GM21423 (cell line): Measurements from ENCODE around the gene IRF8.

Experiments used
- ATAC-seq: cut with Tn5 transposase; IDR thresholded peaks from one replicate; pipeline ENCODE4 v1.9.1; 2021; ENCODE audit warnings: mild to moderate bottlenecking, moderate library complexity; ENCODE audit not compliant: unreplicated experiment

Gene IRF8

GRCh38 chr16:85950136-85950918 lies 51.4 kb downstream of the IRF8 start:
- ATAC-seq, result no peak

DNA sequence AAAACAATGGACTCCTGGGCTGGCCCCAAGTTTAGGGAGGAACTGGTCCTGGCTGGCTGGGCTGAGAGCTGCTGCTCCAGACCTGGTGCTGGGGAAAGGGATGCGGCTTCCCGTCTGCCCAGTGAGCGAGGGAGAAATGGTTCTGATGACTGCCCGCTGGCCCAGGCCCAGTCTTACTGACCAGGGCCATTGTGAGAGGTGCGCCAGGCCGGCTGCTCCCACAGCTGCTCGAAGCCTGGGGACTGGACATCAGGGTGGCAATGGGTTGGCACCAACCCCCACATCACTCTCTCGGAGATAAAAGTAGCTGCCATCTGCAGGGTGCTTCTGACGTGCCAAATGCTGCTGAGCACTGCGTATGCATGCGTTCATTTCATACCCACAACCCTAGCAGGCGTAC lies 53.2 kb downstream of the IRF8 start:
- ATAC-seq, result no peak

DNA sequence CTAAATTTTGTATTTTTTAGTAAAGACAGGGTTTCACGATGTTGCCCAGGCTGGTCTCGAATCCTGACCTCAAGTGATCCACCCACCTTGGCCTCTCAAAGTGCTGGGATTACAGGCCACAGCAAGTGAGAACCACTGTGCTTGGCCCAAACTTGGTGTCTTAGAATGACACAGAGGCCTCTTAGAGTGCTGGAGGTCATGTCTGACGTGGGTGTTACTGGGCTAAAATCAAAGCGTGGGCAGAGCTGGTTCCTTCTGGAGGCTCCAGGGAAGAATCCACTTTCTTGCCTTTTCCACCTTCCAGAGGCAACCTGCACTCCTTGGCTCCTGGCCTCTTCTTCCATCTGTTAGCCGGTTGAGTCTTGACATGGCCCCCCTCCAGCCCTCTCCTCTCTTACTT lies 53.8 kb downstream of the IRF8 start:
- ATAC-seq, result no peak

DNA sequence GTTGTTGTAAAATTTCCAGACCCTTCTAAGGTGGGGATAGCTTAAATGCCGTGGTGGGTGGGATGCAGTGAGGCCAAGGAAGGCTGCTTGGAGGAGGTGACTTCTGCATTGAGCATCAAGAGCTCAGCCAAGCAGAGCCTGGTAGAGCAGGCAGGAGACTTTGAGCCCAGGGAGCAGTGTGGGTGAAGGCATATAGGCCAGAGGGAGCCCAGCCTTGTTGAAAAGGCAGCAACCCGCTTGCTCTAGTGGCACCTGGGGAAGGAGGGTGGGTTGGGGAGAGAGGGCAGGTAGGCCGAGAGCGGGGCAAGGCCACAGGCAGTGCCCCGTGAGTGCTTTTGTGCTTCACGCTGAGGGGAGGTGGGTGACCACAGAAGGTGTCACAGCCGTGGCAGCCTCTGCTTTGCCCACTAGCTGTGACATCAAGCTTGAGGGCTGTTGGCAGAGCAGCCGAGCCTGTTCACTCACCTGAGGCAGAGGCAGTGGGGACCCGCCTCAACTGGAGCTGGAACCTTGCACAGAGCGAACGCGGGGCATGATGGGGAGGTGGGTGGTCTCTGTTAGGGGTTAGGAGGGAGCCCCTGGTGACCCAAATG lies 56.1 kb downstream of the IRF8 start:
- no peak for ATAC-seq

DNA sequence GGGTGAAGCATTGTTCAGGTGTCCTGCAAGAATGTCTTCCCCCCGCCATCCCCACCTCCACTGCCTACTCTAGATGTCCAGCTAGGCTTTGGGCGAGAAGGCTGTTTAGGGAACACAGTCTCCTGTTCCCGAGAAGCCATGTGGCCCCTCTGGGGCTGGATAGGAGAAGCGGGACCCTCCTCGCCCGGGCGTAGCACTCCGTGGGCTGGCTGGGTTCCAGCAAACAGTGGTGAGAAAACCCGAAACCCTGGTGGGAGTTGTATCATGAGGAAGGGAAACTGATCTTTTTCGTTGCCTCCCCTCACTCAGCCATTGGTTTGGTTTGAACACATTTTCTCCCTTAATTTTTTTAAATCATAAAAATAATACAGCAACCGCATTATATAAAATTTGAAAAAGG lies 56.6 kb downstream of the IRF8 start:
- ATAC-seq, result no peak

DNA sequence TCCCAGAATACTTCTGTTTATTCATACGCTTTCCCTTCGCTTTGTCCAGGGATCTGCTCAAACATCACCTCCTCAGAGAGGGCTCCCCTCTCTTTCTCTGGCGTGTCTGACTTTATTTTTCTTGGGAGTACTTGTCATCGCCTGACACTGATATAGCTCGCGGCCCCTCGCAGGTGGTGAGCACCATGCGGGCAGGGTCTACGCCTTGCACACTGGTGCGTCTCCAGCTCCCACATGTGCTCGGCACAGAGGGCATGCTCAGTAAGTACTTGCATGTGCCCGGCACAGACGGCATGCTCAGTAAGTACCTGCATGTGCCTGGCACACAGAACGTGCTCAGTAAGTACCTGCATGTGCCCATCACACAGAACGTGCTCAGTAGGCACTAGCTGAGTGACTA lies 57.5 kb downstream of the IRF8 start:
- no peak for ATAC-seq

DNA sequence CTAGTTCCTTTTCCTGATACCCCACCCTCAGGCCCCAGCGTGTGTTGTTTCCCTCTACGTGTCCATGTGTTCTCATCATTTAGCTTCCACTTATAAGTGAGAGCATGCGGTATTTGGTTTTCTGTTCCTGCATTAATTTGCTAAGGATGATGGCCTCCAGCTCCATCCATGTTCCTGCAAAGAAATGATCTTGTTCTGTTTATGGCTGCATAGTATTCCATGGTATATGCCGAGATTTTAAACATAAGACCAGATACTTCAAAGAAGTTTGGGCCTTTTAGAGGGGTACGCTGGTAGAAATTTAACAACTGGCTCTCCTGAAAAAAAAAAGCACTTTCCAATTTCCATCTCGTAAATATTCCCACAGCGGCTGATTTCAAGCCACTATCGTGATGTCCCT lies 59.8 kb downstream of the IRF8 start:
- ATAC-seq, result no peak

- ATAC-seq, result no peak
These were observed 60.7 kb downstream of the IRF8 start for GRCh38 chr16:85959686-85960085.

DNA sequence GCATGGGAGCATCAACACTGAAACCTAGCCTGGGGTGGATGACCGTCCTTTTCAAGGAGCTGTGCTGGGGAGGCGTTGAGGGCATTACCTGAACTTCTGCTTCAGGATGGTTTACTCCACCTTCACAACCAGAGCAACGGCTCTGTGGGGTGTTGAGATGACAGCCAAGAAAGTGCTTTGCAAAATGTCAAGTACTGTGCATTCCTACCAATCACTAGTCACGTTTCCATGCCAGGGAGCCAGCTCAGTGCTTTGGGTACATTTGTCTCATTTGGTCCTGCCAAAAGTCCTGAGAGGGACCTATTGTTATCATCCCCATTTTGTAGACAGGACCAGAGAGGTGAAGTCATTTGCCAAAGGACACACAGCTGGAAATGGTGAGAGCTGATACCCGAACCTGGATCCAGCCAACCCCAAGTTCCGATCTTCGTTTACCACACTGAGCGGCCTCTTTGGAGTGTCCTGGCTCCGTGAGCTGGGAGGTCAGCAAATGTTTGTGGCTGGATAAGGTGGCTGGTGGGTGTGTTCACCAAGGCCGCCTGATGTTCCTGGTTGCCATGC lies 61.6 kb downstream of the IRF8 start:
- ATAC-seq, result no peak

DNA sequence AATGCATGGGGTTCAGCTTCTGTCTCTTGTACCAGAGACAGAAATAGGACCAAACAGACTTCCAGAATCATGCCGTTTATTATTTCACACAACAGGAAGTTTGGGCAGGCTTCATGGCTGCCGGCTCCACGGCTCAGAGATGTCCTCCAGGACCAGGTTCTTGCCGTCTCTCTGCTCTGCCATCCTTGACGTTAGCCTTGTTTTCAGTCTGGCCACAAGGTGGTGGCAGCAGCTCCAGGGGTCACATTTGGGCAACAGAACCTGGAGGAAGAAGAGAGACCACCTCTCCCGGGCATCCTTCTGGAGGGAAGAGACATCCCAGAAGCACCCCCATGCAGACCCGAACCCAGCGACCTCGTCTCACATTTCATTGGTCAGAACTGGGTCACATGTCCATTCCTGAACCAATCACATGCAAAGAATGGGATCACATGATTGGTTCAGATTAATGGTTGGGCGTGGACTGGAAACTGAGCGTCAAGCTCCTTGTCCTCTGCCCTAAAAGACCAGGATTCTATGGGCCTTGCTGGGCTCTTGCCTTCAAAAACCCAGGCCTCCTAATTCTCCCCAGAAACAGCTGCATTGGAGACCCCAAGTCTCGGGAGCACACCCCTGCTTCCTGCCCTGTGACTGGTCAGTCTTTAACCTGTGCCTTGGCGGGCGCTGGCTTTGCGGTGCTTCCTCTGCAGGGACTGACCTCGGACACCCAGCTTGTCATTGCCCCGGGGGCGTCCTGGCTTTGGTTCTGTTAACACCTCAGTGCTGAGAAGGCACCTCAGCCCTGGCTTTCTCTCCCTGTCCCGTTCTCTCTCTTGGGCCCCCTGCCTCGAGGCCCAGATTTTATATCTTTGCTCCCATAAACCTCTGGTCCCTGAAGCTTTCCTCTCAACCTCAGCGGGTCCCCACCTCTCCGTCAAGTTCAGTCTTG lies 63.3 kb downstream of the IRF8 start:
- no peak for ATAC-seq

- ATAC-seq, result no peak
These were observed 64.9 kb downstream of the IRF8 start for GRCh38 chr16:85963753-85964285.

GRCh38 chr16:85965125-85965524 lies 66.2 kb downstream of the IRF8 start:
- no peak for ATAC-seq

- ATAC-seq, result no peak
These were observed 68.1 kb downstream of the IRF8 start for GRCh38 chr16:85967111-85967510.

DNA sequence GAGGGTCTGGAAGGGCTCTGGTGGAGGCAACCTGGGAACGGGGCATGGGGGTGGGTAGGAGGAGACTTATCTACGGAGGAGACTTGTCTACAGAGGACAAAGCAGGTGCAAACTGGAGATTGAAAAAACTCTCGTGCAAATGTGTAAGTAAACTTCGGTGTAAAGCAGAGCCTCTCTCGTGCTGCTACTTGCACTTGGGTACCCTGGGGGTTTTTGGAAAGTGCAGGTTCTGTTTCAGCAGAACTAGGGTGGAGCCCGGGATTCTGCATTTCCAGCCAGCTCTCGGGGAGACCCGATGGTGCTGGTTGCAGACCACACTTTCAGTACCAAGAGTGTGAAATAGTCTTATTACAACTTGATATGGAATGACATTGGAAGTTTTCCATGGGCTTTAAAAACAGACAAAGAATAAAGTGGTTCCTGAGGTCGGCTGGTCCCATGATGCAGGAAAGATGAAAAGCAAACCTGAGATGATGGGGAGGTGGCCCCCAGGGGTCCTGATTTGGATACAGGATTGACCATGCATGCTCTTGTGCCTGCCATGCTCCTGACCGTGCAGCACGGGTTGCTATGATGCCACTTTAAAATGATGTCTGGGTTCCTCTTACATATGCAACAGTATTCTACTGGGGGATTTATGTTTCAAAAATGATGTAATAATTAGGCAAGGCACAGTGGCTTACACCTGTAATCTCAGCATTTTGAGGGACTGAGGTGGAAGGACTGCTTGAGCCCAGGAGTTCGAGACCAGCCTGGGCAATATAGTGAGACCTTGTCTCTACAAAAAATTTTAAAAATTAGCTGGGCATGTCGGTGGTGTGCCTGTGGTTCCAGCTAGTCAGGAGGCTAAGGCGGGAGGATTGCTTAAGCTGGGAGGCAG lies 69.3 kb downstream of the IRF8 start:
- no peak for ATAC-seq

- ATAC-seq, result no peak
These were observed 70.2 kb downstream of the IRF8 start for GRCh38 chr16:85969159-85969558.

GRCh38 chr16:85969591-85969990 lies 70.6 kb downstream of the IRF8 start:
- peak; percentile 63 for ATAC-seq

DNA sequence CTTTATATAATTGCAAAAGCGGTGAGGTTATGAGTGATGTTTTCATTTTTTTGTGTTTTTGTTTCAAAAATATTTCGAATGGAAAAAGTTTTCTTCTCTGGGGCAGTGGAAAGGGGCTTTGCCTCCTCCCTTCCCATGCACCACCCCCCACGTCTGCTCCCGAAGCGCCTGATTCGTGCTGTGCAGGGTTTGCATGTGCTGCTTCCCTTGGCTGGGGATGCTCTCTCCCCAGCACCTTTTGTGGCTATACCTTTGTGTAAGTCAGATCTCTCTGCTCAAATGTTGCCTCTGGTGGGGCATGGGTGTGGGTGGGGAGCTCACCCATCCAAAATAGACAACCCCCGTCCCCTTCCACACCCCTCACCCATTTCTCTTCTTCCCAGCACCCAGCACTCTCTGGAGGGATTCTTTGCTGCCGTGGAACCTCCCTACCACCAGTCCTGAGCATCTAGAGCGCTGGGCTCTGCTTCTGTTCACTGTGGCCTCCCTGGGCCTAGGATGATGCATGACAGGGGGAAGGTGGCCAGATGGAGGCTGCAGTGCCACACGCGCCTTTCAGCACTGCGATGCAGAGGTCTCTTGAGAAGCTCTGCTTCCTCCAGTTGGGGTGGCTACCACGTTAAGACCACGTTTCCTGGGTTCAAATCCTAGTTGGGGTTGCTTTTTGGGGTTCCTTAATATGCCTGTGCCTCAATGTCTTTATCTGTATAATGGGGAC lies 71.2 kb downstream of the IRF8 start:
- no peak for ATAC-seq

DNA sequence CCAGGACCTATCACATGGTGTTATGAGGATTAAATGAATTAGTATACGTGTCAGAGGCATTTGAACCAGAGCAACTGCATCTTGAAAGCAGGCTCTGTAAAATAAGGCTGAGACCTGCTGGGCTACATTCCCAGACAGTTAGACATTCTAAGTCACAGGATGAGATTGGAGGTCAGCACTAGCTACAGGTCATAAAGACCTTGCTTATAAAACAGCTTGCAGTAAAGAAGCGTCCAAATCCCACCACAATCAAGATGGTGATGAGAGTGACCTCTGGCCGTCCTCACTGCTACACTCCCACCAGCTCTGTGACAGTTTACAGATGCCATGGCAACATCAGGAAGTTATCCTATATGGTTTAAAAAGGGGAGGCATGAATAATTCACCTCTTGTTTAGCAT lies 71.8 kb downstream of the IRF8 start:
- ATAC-seq, result no peak
